ENCODE measurements around the gene TWF2. TPM values are rescaled to one million over a fixed set of nuclear protein-coding genes. Genes with fewer than 3 reads are reported as not detected.

The TWF2 gene
- total RNA-seq, 1 experiment from 2014 or later, result 44.8 TPM

- Mint-ChIP-seq H3K9me3 (no peaks in the 10 kb centered on the region), H3K27ac (no peak overlapping the region), H3K4me1 (peaks cover 0 to 6% of the 10 kb centered on the region in 2 experiments; a peak in 3 of 4 replicates), H3K4me3 (no peak overlapping the region; a peak in 1 of 5 replicates), H3K27me3 (ENCODE audit: low read depth) (peaks cover 20% of the 10 kb centered on the region), H3K36me3 (ENCODE audit: insufficient read depth in 1 of 3, low read depth in 3 of 3) (peaks cover 6 to 67% (median 24%) of the 10 kb centered on the region in 3 experiments; a peak in 5 of 7 replicates)
- no peaks in the 10 kb centered on the region for H3K4me1 ChIP-seq (ENCODE audit: insufficient read depth, low read length)
- H3K56ac ChIP-seq (ENCODE audit: insufficient read length, low read depth, low read length), result no peak overlapping the region
- H3K23ac ChIP-seq (ENCODE audit: insufficient read length, low read depth, low read length), result no peak overlapping the region
- no peak overlapping the region for H4K91ac ChIP-seq (ENCODE audit: insufficient read length, low read depth, low read length)
- H3K4ac ChIP-seq (ENCODE audit: low read depth, low read length), result no peak overlapping the region
- H2BK12ac ChIP-seq (ENCODE audit: insufficient read length, low read depth, low read length), result no peak overlapping the region
- H2AK5ac ChIP-seq (ENCODE audit: insufficient read length, low read length), result no peak overlapping the region
- H2BK15ac ChIP-seq (ENCODE audit: low read depth, low read length), result no peak overlapping the region
- H2AFZ ChIP-seq (ENCODE audit: low read length), result no peak overlapping the region
- H4K5ac ChIP-seq (ENCODE audit: insufficient read length, low read depth, low read length), result no peak overlapping the region
- no peak for DNase-seq
- H3K18ac ChIP-seq (ENCODE audit: insufficient read length, low read depth, low read length), result no peak overlapping the region
- H3T11ph ChIP-seq (ENCODE audit: low read length), result no peak overlapping the region
- H2BK20ac ChIP-seq (ENCODE audit: low read depth, low read length, poor library complexity, severe bottlenecking), result no peak overlapping the region
- no peak overlapping the region for H3K27ac ChIP-seq (ENCODE audit: insufficient read length, low read depth, low read length)
- H3K79me2 ChIP-seq (ENCODE audit: insufficient read depth, low read length), result no peaks in the 10 kb centered on the region
- H2BK5ac ChIP-seq (ENCODE audit: insufficient read length, low read length), result no peak overlapping the region
- TF ChIP-seq CTCF (conservative IDR thresholded peaks at IDR 0.05), result no peak
- H3K23me2 ChIP-seq (ENCODE audit: insufficient read length, low read depth, low read length, poor library complexity, severe bottlenecking), result peaks cover 3% of the 10 kb centered on the region
- WGBS (ENCODE audit: extremely low coverage, insufficient read length, low lambda C conversion rate), result no CpG with 5 or more reads among the region's 1 CpG
- no peak overlapping the region for H4K8ac ChIP-seq (replicated peaks; ENCODE audit: insufficient read length, low read depth, low read length)
- no peak overlapping the region for H3K9ac ChIP-seq (ENCODE audit: extremely low read depth, insufficient read length, low read length)
- no peak overlapping the region for H3K4me2 ChIP-seq (ENCODE audit: insufficient read depth, insufficient read length, low read length)
- no peaks in the 10 kb centered on the region for H3K79me1 ChIP-seq (ENCODE audit: insufficient read depth, low read depth, low read length, poor library complexity, severe bottlenecking)
- no peak overlapping the region for H2BK120ac ChIP-seq (ENCODE audit: low read depth, low read length, poor library complexity, severe bottlenecking)
- no peak overlapping the region for H3K14ac ChIP-seq (ENCODE audit: insufficient read depth, low read length)
- peaks cover 6% of the 10 kb centered on the region; the same call in 1 of the 2 replicates for H3K27me3 ChIP-seq (ENCODE audit: insufficient read depth, low read length)
- H4K20me1 ChIP-seq (ENCODE audit: control insufficient read depth, insufficient read depth, insufficient read length), result no peaks in the 10 kb centered on the region
- no peaks in the 10 kb centered on the region for H3K9me3 ChIP-seq (ENCODE audit: control insufficient read depth, low read depth, low read length)
These were observed 11.2 kb upstream of the TWF2 start for GRCh38 chr3:52250122-52250521.
